Measurements from ENCODE around the gene PSEN2. TPM values are rescaled to one million over a fixed set of nuclear protein-coding genes. Genes with fewer than 3 reads are reported as not detected.
A peak's percentile ranks its signal among the peaks of the same experiment; 100 is the strongest.

PSEN2 gene
- total RNA-seq, 1 donor from 2014 or later, result 173 TPM

GRCh38 chr1:226945106-226945857 is 74.9 kb downstream of the PSEN2 start:
- Histone ChIP-seq H3K27ac (ENCODE audit: low read depth, low read length) (peak overlapping the region; percentile 96), H3K4me1 (ENCODE audit: control insufficient read depth in 3 of 3, insufficient read depth in 3 of 3, low read length in 3 of 3) (peaks cover 76 to 94% (median 84%) of the 10 kb centered on the region in 3 donors), H3K4me3 (ENCODE audit: low read length in 3 of 3) (peak overlapping the region; percentile 61 to 99 (median 98)), H3K27me3 (ENCODE audit: control insufficient read depth in 3 of 3, insufficient read depth in 3 of 3, low read length in 3 of 3) (no peaks in the 10 kb centered on the region), H3K9me3 (ENCODE audit: control insufficient read depth in 3 of 3, low read length in 3 of 3) (peaks cover 0 to 4% (median 0%) of the 10 kb centered on the region in 3 donors), H3K36me3 (ENCODE audit: control insufficient read depth in 3 of 3, insufficient read depth in 3 of 3, low read length in 3 of 3) (peaks cover 4 to 15% (median 5%) of the 10 kb centered on the region in 3 donors), H3K9ac (ENCODE audit: low read depth in 1 of 3, low read length in 3 of 3) (peak overlapping the region; percentile 68 to 100 (median 92))

Other genes starting within 250 kb of the PSEN2 start
- gene ITPKB, start 131.3 kb upstream of the PSEN2 start, total RNA-seq, result 18.8 TPM
- gene COQ8A, start 69.7 kb downstream of the PSEN2 start, total RNA-seq, result 64.7 TPM